Measurements from ENCODE around the gene THAP9.
A peak's percentile ranks its signal among the peaks of the same experiment; 100 is the strongest.

The THAP9 gene

DNA sequence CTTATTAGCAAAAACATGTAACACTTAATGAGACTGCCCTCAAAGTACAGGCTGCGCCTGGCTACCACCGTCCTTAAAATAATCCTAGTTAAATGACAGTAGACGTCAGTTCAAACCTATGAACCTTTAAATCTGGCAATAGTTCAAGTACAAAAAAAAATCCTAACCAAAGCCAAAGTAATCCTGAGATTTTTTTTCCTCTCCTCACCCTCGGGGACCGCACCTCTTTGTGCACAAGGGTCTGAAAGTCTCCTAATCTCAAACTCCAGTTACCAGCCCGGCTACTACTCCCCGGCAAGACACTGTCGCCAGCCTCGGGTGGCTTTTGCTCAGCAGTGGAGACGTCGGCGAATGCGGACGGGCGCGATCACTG, 10.0 kb upstream of the THAP9 start:
- Mint-ChIP-seq H3K27me3 (no peaks in the 10 kb centered on the region), H3K27ac (peak overlapping the region; percentile 94 to 96), H3K4me3 (peak overlapping the region; percentile 92), H3K9me3 (no peaks in the 10 kb centered on the region), H3K4me1 (peaks cover 57% of the 10 kb centered on the region)
- DNase-seq: no peak
- peak; percentile 0 for ATAC-seq

- DNase-seq (peak; percentile 97), ATAC-seq (peak; percentile 97)
- H3K4me3 Mint-ChIP-seq: peak within 1 kb of the TSS; percentile 92
- peak within 1 kb of the TSS; percentile 94 to 96 for H3K27ac Mint-ChIP-seq
- H3K9me3 Mint-ChIP-seq: no peaks in the 10 kb centered on the region
- H3K4me1 Mint-ChIP-seq: peaks cover 51% of the 10 kb centered on the region
- H3K27me3 Mint-ChIP-seq: no peaks in the 10 kb centered on the region
Observed at GRCh38 chr4:82890901-82891706, 9.4 kb upstream of the THAP9 start, which contains the start of gene SEC31A. Gene SEC31A (minus strand): TSS chr4:82891153. CDS start chr4:82881936, 9,217 bp downstream.

- no peak for DNase-seq
Observed at GRCh38 chr4:82891707-82892466, 8.6 kb upstream of the THAP9 start.

DNA sequence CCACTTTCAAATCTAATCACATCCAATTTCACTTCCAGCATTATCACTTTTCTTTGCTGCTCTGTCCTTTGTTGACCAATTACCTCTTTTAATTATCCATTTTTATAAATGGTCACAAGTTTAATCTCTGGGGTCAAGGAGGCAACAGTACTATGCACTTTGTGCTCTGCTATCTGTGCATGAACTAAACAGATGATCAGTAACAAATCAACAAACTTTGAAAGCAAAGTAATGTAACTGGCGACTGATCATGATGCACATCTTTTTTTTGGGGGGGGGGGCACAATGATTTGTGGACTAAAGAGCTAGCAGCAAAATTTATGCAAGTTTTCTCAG, 8.1 kb upstream of the THAP9 start:
- no peak overlapping the region for H3K27ac Mint-ChIP-seq

More at GRCh38 chr4:82891707-82892466, 8.6 kb upstream of the THAP9 start:
- H3K27me3 Mint-ChIP-seq: no peaks in the 10 kb centered on the region
- H3K9me3 Mint-ChIP-seq: no peaks in the 10 kb centered on the region
- H3K4me1 Mint-ChIP-seq: peaks cover 47% of the 10 kb centered on the region
- peak overlapping the region; percentile 92 for H3K4me3 Mint-ChIP-seq
- H3K27ac Mint-ChIP-seq: peak overlapping the region; percentile 94 to 96
- no peak for ATAC-seq

DNA sequence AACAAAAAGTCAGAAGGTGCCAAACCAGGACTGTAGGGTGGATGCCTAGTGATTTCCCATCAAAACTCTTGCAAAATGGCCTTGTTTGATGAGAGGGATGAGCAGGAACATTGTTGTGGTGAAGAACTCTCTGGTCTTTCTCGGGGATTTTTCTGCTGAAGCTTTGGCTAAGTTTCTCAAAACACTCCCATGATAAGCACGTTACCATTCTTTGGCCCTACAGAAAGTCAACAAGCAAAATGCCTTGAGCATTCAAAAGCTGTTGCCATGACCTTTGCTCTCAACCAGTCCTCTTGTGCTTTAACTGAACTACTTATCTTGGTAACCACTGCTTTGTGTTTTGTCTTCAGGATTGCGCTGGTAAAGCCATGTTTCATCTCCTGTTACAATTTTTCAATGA, 6.6 kb upstream of the THAP9 start:
- H3K4me3 Mint-ChIP-seq: no peak overlapping the region
- H3K27me3 Mint-ChIP-seq: no peaks in the 10 kb centered on the region
- no peak overlapping the region for H3K27ac Mint-ChIP-seq
- no peak for DNase-seq
- no peaks in the 10 kb centered on the region for H3K9me3 Mint-ChIP-seq
- H3K4me1 Mint-ChIP-seq: peaks cover 46% of the 10 kb centered on the region
- no peak for ATAC-seq

More for the DNA sequence above, 8.1 kb upstream of the THAP9 start:
- H3K27me3 Mint-ChIP-seq: no peaks in the 10 kb centered on the region
- H3K9me3 Mint-ChIP-seq: no peaks in the 10 kb centered on the region
- DNase-seq (no peak), ATAC-seq (no peak)
- peaks cover 46% of the 10 kb centered on the region for H3K4me1 Mint-ChIP-seq
- H3K4me3 Mint-ChIP-seq: peak overlapping the region; percentile 10 to 92

- Mint-ChIP-seq H3K27me3 (no peaks in the 10 kb centered on the region), H3K4me1 (peaks cover 32% of the 10 kb centered on the region), H3K9me3 (no peaks in the 10 kb centered on the region), H3K27ac (peak overlapping the region in 1 of 2 donors; percentile 57), H3K4me3 (peak overlapping the region in 1 of 2 donors; percentile 34)
- ATAC-seq (no peak), DNase-seq (no peak)
Observed at GRCh38 chr4:82896755-82897154, 3.8 kb upstream of the THAP9 start.

- Mint-ChIP-seq H3K4me3 (no peak overlapping the region), H3K27me3 (no peaks in the 10 kb centered on the region), H3K27ac (peak overlapping the region; percentile 21 to 63), H3K4me1 (peaks cover 27% of the 10 kb centered on the region), H3K9me3 (no peaks in the 10 kb centered on the region)
- DNase-seq (no peak), ATAC-seq (no peak)
Observed at GRCh38 chr4:82898322-82899243, 2.0 kb upstream of the THAP9 start.

DNA sequence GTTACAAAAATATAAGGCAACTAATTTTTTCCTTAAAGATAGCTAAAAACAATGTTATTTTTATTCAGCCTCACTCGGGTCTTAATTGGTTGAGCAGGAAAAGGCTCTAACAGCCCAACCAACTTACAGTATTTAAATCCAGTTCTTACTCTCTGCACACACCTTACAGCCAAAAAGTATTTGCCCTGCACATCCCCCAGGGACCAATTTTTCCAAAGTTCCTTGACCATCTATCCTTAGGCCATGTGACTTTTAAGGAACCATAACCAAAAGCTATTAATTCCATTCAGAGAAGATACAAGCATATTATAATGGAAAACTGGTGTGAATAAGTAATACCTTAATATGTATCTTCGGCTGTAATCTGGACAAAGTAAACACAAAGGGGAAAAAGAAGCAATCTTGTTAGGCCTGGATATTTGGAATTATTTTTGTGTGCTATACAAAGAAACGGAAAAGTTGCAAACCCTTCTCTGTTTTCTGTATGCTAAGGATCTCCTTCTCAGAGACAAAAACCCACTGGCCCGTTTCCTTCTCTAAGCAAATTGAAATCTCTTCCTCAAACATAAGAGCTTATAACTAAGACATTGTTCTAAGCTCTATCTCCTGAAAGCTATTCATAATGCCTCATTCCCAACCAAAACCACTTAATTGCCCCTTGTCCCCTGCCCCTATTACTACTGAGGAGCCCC, 1.0 kb upstream of the THAP9 start:
- Mint-ChIP-seq H3K9me3 (no peaks in the 10 kb centered on the region), H3K27me3 (no peaks in the 10 kb centered on the region), H3K4me1 (peaks cover 31% of the 10 kb centered on the region), H3K27ac (peak overlapping the region in 1 of 2 donors; percentile 63), H3K4me3 (no peak overlapping the region)
- DNase-seq: no peak
- ATAC-seq: no peak

DNA sequence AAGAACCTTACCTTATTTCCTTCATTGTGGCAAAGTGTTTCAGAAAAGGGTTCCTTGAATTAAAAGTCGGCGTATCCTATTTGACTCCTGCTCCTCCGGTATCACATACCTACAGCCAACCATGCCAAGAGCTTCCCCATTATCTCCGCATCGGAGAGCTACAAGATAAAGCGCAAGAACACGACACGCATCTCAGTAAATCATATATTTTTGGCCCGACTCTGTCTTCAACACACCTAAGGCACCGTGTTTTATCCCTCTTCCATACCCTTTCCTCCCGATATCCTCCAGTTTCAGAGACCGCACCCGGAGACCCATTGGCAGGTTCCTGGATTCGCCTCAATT, 497 bp upstream of the THAP9 start:
- Mint-ChIP-seq H3K9me3 (no peaks in the 10 kb centered on the region), H3K27ac (no peak overlapping the region), H3K4me1 (peaks cover 29% of the 10 kb centered on the region), H3K27me3 (no peaks in the 10 kb centered on the region), H3K4me3 (no peak overlapping the region)
- ATAC-seq (peak; percentile 10), DNase-seq (no peak)

DNA sequence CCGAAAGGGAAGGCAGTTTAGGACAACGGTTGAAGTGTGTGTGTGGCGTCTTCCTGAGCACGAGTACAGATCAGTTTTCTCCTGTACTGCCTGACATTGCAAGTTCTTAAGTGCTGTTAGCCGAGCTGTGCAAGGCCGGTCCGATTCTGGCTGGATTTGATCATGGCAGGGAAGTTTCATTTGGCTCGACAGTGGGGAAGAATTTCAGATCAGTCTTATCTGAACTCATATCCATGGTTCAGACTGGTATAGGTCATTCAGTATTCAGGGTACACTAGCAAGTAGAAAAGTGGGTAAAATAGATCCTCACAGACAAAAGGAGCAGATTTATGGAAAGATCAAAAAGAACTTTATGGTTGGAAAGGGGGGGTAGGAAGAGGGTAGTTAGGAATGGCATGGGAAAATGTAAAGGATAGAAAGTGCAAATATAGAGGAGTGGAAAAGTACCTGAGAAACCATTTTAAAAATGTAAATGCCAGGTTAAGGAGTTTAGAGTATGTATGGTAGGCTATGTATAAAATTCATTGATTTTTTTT, 716 bp downstream of the THAP9 start:
- Mint-ChIP-seq H3K9me3 (no peaks in the 10 kb centered on the region), H3K4me3 (no peak overlapping the region), H3K27me3 (no peaks in the 10 kb centered on the region), H3K27ac (no peak overlapping the region), H3K4me1 (peaks cover 41% of the 10 kb centered on the region)
- ATAC-seq (no peak), DNase-seq (no peak)

DNA sequence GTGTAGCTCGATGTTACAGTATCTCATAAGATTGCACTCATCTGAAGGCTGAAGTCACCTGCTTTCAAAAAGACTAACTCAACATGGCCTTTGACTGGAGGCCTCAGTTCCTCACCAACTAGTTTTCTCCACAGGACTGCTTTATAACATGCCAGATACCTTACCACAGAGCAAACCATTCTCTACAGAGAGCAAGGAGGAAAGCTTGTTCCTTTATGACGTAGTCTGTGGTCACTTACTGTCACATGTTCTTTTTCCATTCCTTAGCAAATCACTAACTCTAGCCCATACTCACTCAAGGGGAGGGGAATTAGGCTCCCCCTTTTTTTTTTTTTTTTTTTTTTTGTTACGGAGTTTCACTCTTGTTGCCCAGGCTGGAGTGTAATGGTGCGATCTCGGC, 3.2 kb downstream of the THAP9 start:
- ATAC-seq (peak; percentile 40), DNase-seq (peak; percentile 25 to 36)
- Mint-ChIP-seq H3K9me3 (no peaks in the 10 kb centered on the region), H3K27me3 (no peaks in the 10 kb centered on the region), H3K27ac (peak overlapping the region; percentile 3 to 76), H3K4me1 (peaks cover 32% of the 10 kb centered on the region), H3K4me3 (peak overlapping the region; percentile 27 to 39)

DNA sequence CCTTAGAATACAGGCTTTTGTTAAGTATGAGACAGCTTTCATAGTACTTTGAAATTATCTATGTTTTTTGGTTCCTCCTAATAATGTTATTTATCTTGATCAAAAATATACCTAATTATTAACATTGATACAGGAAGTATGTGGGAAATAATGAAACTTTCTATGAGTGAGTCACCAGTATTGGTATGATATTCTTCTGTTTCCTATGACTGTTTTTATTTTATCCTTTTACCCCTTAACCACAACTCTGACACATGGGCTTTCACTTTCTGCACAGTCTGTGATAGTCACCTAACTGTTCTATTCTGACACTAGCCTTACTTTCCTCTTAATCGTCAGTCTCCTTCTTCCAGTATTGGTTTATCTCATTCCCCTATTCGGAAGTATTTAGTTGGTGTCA, 4.7 kb downstream of the THAP9 start:
- Mint-ChIP-seq H3K27me3 (no peaks in the 10 kb centered on the region), H3K9me3 (no peaks in the 10 kb centered on the region), H3K27ac (peak overlapping the region in 1 of 2 donors; percentile 89), H3K4me1 (peaks cover 32% of the 10 kb centered on the region), H3K4me3 (peak overlapping the region; percentile 62 to 80)
- ATAC-seq (peak; percentile 55), DNase-seq (peak; percentile 37 to 58)

- peaks cover 32% of the 10 kb centered on the region for H3K4me1 Mint-ChIP-seq
- H3K27ac Mint-ChIP-seq: no peak overlapping the region
- DNase-seq (no peak), ATAC-seq (no peak)
- no peaks in the 10 kb centered on the region for H3K9me3 Mint-ChIP-seq
- no peaks in the 10 kb centered on the region for H3K27me3 Mint-ChIP-seq
- peak overlapping the region in 1 of 2 donors; percentile 3 for H3K4me3 Mint-ChIP-seq
Observed at GRCh38 chr4:82906469-82906868, 5.9 kb downstream of the THAP9 start.

GRCh38 chr4:82909326-82909725, 8.8 kb downstream of the THAP9 start:
- no peak overlapping the region for H3K27ac Mint-ChIP-seq
- DNase-seq (no peak), ATAC-seq (no peak)
- no peaks in the 10 kb centered on the region for H3K27me3 Mint-ChIP-seq
- no peak overlapping the region for H3K4me3 Mint-ChIP-seq
- no peaks in the 10 kb centered on the region for H3K9me3 Mint-ChIP-seq
- peaks cover 20% of the 10 kb centered on the region for H3K4me1 Mint-ChIP-seq

DNA sequence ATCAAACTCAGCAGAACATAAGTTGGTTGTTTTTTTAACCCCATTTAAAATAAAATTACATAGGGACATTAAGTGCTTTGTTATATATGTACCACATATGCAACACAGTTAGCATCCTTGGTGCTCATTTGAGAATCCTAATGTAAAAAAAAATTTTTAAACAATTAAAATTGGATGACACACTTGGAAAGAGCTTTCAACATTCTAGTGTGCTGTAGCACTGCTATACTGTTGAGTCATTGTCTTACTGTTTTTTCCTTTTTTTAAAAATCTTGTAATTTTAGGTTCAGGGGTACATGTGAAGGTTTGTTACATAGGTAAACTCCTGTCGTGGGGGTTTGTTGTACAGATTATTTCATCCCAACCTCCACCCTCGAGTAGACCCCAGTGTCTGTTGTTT, 12.8 kb downstream of the THAP9 start:
- no peak for DNase-seq
- no peak overlapping the region for H3K27ac Mint-ChIP-seq
- no peak overlapping the region for H3K4me3 Mint-ChIP-seq
- no peaks in the 10 kb centered on the region for H3K4me1 Mint-ChIP-seq
- no peaks in the 10 kb centered on the region for H3K9me3 Mint-ChIP-seq
- no peaks in the 10 kb centered on the region for H3K27me3 Mint-ChIP-seq
- no peak for ATAC-seq

Data from stimulated activated naive CD8-positive, alpha-beta T cell treated with anti-CD3 and anti-CD28 coated beads, Interleukin-15, amount 100 ng/mL, for 72 hours (primary cell).